Fibroblast of peridontal ligament (primary cell): ENCODE measurements around the gene SNED1.
"Not testable (repeated sequence)": the region's sequence is repeated elsewhere in the genome, so short reads cannot be mapped to it uniquely, and the experiment has no call there.

Source experiments
- DNase-seq: peaks from one replicate; pipeline ENCODE4 v3.0.0-alpha.2; 2010; ENCODE audit errors: extremely low read depth

The SNED1 gene

GRCh38 chr2:241084856-241085444 is 86.5 kb downstream of the SNED1 start:
- no peak for DNase-seq

GRCh38 chr2:241087420-241088268 is 89.2 kb downstream of the SNED1 start:
- DNase-seq, result no peak

GRCh38 chr2:241088376-241088775 is 90.0 kb downstream of the SNED1 start:
- DNase-seq, result no peak

GRCh38 chr2:241088791-241089732 is 90.6 kb downstream of the SNED1 start:
- DNase-seq, result no peak

DNA sequence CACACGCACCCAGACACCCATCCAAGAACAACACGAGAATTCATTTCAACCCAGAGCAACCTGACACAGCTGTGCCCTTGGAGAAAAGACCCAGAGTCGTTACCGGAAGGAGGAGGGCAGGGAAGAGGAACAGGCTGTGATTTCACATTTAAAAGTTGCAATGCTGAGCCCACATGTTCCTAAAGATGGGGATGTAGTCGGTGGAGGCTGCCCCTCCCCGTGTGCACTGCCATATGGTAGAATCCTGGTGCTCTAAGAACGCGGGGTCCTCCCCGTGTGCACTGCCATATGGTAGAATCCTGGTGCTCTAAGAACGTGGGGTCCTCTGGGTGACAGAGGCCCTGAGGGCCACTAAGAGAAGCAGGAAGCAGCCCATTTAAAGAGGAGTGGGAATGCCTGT is 92.8 kb downstream of the SNED1 start:
- no peak for DNase-seq

- DNase-seq, result no peak
Observed at GRCh38 chr2:241091734-241092445, 93.5 kb downstream of the SNED1 start.

DNA sequence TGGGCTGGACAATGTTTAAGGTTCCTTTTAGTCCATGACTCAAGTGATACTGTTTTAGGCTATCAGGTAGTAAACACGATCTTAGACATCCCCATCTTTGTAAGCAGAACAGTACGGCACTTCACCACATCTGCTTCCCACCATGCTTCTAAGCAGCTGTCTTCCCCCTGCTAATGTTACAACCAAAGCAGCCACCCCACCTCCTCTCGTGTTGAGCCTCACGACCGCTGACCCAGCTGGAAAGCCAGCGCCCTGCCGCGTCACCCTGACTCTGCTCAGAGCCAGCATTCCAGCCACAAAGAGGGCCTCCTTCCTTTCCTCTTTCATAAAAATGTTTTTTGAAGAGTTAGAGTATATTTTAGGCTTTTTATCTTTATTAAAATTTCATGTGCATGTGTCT is 94.3 kb downstream of the SNED1 start:
- DNase-seq, result no peak

DNA sequence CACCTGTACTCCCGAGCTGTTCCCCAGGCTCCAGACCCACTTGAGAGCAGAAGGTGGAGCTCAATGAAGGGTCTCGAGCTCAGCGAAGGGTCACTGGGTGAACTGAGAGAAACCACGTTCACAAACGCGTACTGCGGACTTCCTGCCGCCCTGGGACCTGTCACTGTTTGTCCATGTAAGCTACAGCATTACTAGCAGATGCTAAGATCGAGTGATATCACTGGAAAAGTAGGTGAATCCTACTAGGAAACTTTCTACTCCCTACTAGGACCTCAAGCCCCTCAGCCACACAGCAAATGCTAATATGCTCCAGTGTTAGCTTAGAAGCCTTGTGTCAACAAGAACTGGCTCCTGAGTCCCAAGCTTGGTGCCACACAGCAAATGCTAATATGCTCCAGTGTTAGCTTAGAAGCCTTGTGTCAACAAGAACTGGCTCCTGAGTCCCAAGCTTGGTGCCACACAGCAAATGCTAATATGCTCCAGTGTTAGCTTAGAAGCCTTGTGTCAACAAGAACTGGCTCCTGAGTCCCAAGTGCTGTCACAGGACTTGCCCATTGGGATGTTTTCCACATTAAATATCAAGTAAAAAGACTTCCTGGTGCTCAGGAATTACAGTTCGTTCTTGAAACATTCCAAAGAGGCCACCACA is 94.8 kb downstream of the SNED1 start:
- DNase-seq, result not testable (repeated sequence)

- DNase-seq, result no peak
Observed at GRCh38 chr2:241094172-241094571, 95.8 kb downstream of the SNED1 start.

- DNase-seq, result no peak
Observed at GRCh38 chr2:241094924-241095420, 96.6 kb downstream of the SNED1 start.

DNA sequence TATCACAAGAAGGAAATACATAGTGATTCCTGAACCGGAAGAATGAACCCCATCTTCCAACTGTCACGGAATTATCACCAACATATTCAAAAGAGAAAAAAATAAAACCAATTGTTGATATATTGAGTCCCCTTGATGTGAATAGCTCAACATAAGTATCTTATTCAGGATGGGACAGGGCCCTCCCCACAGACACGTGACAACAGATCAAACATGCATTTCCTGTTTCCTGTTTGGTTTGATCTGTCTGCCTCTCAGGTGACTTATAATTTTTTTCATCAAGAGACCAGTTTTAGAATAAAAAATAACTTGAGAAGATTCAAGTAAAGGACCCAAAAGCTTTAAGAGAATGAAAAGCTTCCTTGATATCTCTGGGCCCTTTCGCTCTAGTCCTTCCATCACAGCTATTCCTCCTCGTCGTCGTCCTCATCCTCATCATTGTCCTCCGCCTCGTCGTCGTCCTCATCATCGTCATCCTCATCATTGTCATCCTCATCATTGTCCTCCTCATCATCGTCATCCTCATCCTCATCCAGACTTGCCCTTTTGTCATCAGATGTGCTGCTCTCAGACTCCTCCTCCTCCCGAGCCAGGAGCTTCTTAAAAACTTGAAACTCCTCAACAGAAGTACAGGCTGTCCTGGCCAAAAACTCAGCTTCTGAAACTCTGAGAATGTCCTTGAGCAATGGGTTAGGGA is 97.3 kb downstream of the SNED1 start:
- no peak for DNase-seq

DNA sequence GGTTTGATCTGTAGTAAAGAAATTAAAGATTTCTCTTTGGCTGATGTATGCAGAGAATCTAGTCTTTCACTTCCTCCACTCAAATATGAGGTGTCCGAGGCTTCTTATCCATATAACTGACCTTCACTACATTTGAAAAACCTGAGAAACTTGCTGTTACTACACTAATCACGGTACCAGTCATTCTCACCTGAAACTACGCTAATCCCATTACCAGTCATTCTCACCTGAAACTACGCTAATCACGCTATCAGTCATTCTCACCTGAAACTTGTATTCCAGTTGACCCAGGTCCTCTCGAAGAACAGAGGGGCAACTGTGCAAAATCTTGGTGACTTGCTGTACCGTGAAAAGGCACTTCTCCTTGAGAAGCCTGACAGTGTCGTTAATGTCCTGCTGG is 98.6 kb downstream of the SNED1 start:
- DNase-seq, result no peak

GRCh38 chr2:241099246-241099645 is 100.8 kb downstream of the SNED1 start:
- DNase-seq, result no peak

- peak; percentile 68 for DNase-seq
Observed at GRCh38 chr2:241102239-241102803, 103.9 kb downstream of the SNED1 start, which contains the start of gene MTERF4. Gene MTERF4 (minus strand): TSS chr2:241102287. CDS start chr2:241102273, 14 bp downstream.

DNA sequence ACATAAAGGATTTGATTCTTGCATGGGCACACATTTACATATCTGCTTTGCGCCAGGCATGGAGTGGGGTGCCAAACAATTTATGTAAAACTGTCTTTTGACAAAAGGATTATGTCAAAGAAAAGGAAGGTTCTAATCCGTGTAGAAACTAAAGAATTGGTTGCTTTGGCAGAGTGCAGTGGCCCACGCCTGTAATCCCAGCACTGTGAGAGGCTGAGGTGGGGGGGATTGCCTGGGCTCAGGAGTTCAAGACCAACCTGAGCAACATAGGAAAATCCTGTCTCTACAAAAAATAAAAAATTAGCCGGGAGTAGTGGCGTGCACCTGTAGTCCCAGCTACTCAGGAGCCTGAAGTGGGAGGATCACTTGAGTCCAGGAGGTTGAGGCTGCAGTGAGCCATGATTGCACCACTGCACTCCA is 104.8 kb downstream of the SNED1 start:
- no peak for DNase-seq

- not testable (repeated sequence) for DNase-seq
Observed at GRCh38 chr2:241104611-241105010, 106.2 kb downstream of the SNED1 start.

- no peak for DNase-seq
Observed at GRCh38 chr2:241105641-241106040, 107.2 kb downstream of the SNED1 start.

DNA sequence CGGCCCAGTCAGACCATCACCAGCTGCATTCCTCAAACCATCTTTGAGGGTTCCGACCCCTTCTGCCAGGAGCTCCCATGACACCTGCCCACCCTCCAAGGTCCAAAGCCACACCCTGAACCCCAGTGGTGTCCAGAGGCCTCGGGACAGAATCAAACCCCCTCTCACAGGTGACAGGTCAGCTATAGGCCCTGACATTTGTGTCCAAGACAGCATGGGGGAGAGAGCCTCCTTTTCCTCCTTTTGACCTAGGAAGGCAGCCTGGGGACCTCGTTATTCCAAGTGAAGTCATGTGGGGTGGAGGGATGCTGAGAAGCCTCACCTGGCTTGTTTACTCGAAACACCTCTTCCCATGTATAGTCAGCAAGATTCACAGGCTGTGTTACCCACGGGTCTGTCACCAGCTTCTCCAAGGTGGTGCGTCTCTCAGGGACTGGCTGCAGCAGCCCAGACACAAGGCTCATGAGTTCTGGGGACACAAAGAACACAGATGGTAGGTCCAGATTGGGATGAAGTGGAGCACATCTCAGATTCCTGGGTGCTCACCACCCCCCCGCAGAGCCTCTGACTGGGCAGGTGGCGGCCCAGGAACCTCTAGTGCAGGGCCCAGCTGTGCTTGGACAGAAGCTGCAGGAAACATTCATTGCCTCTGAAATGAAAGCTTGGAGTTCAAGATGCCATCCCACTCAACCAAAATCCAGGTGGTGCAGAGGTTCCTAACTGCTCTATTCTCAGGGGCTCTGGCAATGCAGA is 108.8 kb downstream of the SNED1 start:
- no peak for DNase-seq
